Hepatocyte (in vitro differentiated cells): Measurements from ENCODE around the gene MAPK8IP3. TPM values are rescaled to one million over a fixed set of nuclear protein-coding genes. Genes with fewer than 3 reads are reported as not detected.

ENCODE experiments used
- DNase-seq: peaks from one replicate; pipeline ENCODE4 v3.0.0-alpha.2; 2016; ENCODE audit warnings: low spot score
- H2AFZ ChIP-seq: fragments of 200-600 bp; sonication (generic); 2 replicates; pipeline ENCODE4 v1.6.0; 2016; ENCODE audit warnings: antibody characterized with exemption, mild to moderate bottlenecking
- H3K27ac ChIP-seq: fragments of 200-600 bp; sonication (generic); 2 replicates; pipeline ENCODE4 v1.5.1; 2016; ENCODE audit warnings: mild to moderate bottlenecking
- H3K27me3 ChIP-seq: fragments of 200-600 bp; sonication (generic); 2 replicates; pipeline ENCODE4 v1.6.1; 2016
- H3K36me3 ChIP-seq: fragments of 200-600 bp; sonication (generic); replicated peaks from 2 replicates; pipeline ENCODE4 v1.5.1; 2016; ENCODE audit warnings: low read depth; ENCODE audit not compliant: insufficient read depth
- H3K4me1 ChIP-seq: fragments of 200-600 bp; sonication (generic); 2 replicates; pipeline ENCODE4 v1.5.1; 2016; ENCODE audit warnings: mild to moderate bottlenecking, moderate library complexity; ENCODE audit not compliant: insufficient read depth
- H3K4me2 ChIP-seq: fragments of 200-600 bp; sonication (generic); 2 replicates; pipeline ENCODE4 v1.6.0; 2016
- H3K4me3 ChIP-seq: fragments of 200-600 bp; sonication (generic); 2 replicates; pipeline ENCODE4 v1.5.1; 2016; ENCODE audit warnings: mild to moderate bottlenecking
- H3K79me2 ChIP-seq: fragments of 200-600 bp; sonication (generic); 2 replicates; pipeline ENCODE4 v1.6.0; 2017; ENCODE audit warnings: mild to moderate bottlenecking
- H3K9me2 ChIP-seq: fragments of 200-600 bp; sonication (generic); replicated peaks from 2 replicates; pipeline ENCODE4 v1.6.0; 2017; ENCODE audit warnings: mild to moderate bottlenecking; ENCODE audit not compliant: insufficient read depth
- H3K9me3 ChIP-seq: fragments of 200-600 bp; sonication (generic); 2 replicates; pipeline ENCODE4 v1.5.1; 2016; ENCODE audit warnings: low read depth, mild to moderate bottlenecking
- H4K20me1 ChIP-seq: fragments of 200-600 bp; sonication (generic); 2 replicates; pipeline ENCODE4 v1.6.0; 2016; ENCODE audit warnings: mild to moderate bottlenecking; ENCODE audit not compliant: insufficient read depth, poor library complexity, severe bottlenecking
- EZH2 ChIP-seq: fragments of 200-600 bp; sonication (generic); IDR thresholded peaks from 2 replicates; pipeline ENCODE4 v1.6.1; 2016; ENCODE audit warnings: antibody characterized with exemption, mild to moderate bottlenecking, borderline replicate concordance
- EZH2phosphoT487 ChIP-seq: fragments of 200-600 bp; sonication (generic); IDR thresholded peaks from one replicate; pipeline ENCODE4 v1.6.1; 2018; ENCODE audit warnings: antibody characterized with exemption, mild to moderate bottlenecking, low read depth, moderate library complexity; ENCODE audit not compliant: unreplicated experiment, severe bottlenecking
- WGBS: methylation state at CpG from one replicate; pipeline ENCODE4 v1.1.6; 2016; ENCODE audit warnings: low lambda C conversion rate; ENCODE audit errors: missing lambda C conversion rate; 5-methylcytosine and 5-hydroxymethylcytosine counted together
- polyA plus RNA-seq: library from polyadenylated mRNA; unstranded; fragments of >200 nt; fragmentation: Nextera tagmentation; extraction: Ambion mirVana; gene quantifications from 2 replicates; pipeline ENCODE4 v1.2.1, GENCODE V29; 2016
- total RNA-seq: library from RNA; depleted of rRNA; stranded (reverse); fragments of >200 nt; gene quantifications from 2 replicates; pipeline ENCODE4 v1.2.3, GENCODE V29; 2014
- TF ChIP-seq, protein P1 (sequence below): fragments of 200-600 bp; sonication (generic); IDR thresholded peaks from 2 replicates; pipeline ENCODE4 v1.5.1; 2016; ENCODE audit warnings: antibody characterized with exemption, mild to moderate bottlenecking; ENCODE audit not compliant: poor library complexity

Gene MAPK8IP3
- total and polyA plus RNA-seq, 2 experiments from 2014 or later, result 42.3 to 44.9 TPM

DNA sequence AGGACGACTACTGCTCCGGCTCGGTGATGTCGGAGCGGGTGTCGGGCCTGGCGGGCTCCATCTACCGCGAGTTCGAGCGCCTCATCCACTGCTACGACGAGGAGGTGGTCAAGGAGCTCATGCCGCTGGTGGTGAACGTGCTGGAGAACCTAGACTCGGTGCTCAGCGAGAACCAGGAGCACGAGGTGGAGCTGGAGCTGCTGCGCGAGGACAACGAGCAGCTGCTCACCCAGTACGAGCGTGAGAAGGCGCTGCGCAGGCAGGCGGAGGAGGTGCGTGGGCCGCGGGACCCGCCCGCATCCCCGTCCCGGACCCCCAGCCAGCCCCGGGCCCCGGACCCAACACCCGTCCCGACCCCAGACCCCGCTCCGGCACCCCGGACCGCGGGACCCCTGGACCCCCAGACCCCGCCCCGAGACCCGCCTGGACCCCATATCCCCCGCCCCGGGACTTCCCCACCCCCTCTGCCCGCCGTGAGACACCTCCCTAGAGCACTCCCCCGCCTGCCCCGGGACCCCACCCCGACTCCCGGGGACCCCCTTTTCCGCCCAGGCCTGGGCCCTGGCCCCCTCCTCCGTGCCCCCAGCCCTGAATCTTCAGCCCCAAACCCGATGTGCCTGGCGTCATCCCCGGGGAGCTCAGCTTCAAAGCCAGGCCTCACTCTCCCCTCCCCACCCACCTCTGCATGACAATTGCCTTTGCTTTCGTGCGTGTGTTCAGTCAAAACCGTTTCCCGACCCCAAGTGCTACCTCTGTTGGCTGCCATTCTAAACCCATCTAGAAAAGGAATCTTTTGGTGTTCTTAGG is 594 bp downstream of the MAPK8IP3 start:
- H3K4me1 ChIP-seq, result peaks cover 13% of the 10 kb centered on the region
- WGBS, result under 1% methylated on average over 21 of the region's 62 CpGs
- DNase-seq, result peak; percentile 62
- no peaks in the 10 kb centered on the region for H3K27me3 ChIP-seq
- H2AFZ ChIP-seq, result peak overlapping the region; percentile 93
- no peaks in the 10 kb centered on the region for H3K9me2 ChIP-seq
- H3K9me3 ChIP-seq, result no peaks in the 10 kb centered on the region
- H3K79me2 ChIP-seq, result peaks cover 62% of the 10 kb centered on the region
- no peaks in the 10 kb centered on the region for H3K36me3 ChIP-seq
- H3K4me3 ChIP-seq, result peak overlapping the region; percentile 95
- peak overlapping the region; percentile 96 for H3K4me2 ChIP-seq
- TF ChIP-seq, protein P1, sequence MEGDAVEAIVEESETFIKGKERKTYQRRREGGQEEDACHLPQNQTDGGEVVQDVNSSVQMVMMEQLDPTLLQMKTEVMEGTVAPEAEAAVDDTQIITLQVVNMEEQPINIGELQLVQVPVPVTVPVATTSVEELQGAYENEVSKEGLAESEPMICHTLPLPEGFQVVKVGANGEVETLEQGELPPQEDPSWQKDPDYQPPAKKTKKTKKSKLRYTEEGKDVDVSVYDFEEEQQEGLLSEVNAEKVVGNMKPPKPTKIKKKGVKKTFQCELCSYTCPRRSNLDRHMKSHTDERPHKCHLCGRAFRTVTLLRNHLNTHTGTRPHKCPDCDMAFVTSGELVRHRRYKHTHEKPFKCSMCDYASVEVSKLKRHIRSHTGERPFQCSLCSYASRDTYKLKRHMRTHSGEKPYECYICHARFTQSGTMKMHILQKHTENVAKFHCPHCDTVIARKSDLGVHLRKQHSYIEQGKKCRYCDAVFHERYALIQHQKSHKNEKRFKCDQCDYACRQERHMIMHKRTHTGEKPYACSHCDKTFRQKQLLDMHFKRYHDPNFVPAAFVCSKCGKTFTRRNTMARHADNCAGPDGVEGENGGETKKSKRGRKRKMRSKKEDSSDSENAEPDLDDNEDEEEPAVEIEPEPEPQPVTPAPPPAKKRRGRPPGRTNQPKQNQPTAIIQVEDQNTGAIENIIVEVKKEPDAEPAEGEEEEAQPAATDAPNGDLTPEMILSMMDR, result no peak
- TF ChIP-seq EZH2 (no peak), EZH2phosphoT487 (no peak)
- H4K20me1 ChIP-seq, result peaks cover 41% of the 10 kb centered on the region
- H3K27ac ChIP-seq, result peak overlapping the region; percentile 96

DNA sequence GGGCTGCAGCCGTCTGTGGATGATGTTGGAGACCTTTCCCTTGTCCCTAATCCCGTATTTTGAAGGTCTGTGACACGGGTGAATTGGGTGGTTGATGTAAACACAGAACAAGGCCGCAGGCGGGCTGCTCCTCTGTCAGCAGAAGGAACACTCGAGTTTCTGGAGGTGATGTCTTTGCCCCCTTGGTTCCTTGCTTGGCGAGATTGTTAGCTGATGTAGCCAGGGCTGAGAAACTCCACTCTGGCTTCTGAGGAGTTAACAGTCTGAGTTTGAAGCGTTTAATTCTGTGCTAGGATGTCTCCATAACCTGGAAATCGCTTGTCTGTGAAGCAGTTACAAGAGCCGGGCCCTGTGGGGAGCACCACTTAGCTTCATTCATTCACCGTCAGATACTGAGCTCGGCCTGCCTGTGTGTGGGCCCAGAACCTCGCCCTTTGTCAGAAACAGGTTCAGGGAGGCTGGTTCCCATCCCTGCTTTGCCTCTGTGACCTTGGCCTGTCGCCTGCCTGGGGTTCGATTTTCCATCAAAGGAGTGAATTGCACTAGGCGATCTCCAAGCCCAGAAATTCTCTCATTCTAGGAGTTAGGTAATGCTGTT is 1.3 kb downstream of the MAPK8IP3 start:
- Histone ChIP-seq H3K9me2 (no peaks in the 10 kb centered on the region), H3K9me3 (no peaks in the 10 kb centered on the region), H3K27ac (peak overlapping the region; percentile 96), H3K4me2 (peak overlapping the region; percentile 96), H3K36me3 (no peaks in the 10 kb centered on the region), H3K27me3 (no peaks in the 10 kb centered on the region), H3K79me2 (peaks cover 67% of the 10 kb centered on the region), H2AFZ (no peak overlapping the region), H3K4me3 (peak overlapping the region; percentile 95), H3K4me1 (peaks cover 13% of the 10 kb centered on the region), H4K20me1 (peaks cover 42% of the 10 kb centered on the region)
- DNase-seq, result peak; percentile 51
- 25% methylated on average over 16 of the region's 16 CpGs for WGBS
- TF ChIP-seq EZH2phosphoT487, result no peak
- no peak for TF ChIP-seq EZH2

DNA sequence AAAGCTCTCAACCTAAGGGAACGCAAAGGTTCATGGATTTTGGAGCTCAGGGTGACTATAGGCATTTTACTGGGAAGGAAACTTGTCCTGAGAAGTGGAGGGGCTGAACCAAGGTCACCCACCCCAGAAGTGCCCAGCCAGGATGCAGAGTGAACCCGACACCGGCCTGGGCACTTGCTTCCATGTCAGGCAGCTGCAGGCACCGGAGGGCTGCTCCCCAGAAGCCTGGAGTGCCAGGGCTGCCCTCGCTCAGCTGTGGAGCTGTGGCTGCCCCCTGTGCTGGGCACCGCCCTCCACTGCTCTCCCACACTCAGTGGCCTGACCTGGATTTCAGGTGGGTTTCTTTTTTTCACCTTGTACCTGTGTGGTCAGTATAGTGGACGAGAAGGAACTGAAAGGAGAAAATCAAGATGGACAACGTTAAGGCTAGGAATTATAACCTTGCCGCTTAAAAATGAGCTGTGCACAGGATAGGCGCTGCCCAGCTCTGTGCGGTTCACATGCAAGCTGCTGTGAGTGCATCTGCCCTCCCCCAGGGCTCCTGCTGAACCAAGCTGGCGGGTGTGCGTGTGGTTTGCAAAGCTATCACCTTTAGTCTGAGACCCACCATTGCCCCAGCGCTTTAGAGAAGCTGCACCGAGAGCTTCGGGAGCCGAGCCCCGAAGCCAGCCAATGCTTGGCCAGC is 2.2 kb downstream of the MAPK8IP3 start:
- Histone ChIP-seq H3K27me3 (no peaks in the 10 kb centered on the region), H3K4me3 (no peak overlapping the region), H2AFZ (no peak overlapping the region), H3K9me2 (no peaks in the 10 kb centered on the region), H4K20me1 (peaks cover 50% of the 10 kb centered on the region), H3K9me3 (no peaks in the 10 kb centered on the region), H3K4me2 (peak overlapping the region; percentile 96), H3K79me2 (peaks cover 77% of the 10 kb centered on the region), H3K4me1 (peaks cover 13% of the 10 kb centered on the region), H3K27ac (no peak overlapping the region), H3K36me3 (no peaks in the 10 kb centered on the region)
- WGBS, result 94% methylated on average over 18 of the region's 18 CpGs
- no peak for TF ChIP-seq EZH2
- TF ChIP-seq EZH2phosphoT487, result no peak
- TF ChIP-seq, protein P1, result no peak
- DNase-seq, result no peak
